Esophagus squamous epithelium (tissue), 4 donors: ENCODE measurements around the gene DHRS3.

Experiments
- POLR2A ChIP-seq, 4 donors: fragments of 450-650 bp; IDR thresholded peaks; one replicate each; pipeline ENCODE4 v1.6.1; 2017; ENCODE audit warnings: antibody characterized with exemption in 4 of 4, mild to moderate bottlenecking in 4 of 4, moderate library complexity in 3 of 4
- TF ChIP-seq, protein P1 (sequence below), 6 experiments: fragments of 450-650 bp in 4 of 6; fragments of 200-600 bp in 2 of 6; sonication (generic) in 2 of 6; IDR thresholded peaks; one replicate each; pipeline ENCODE4 v1.5.1; 2016 to 2019; ENCODE audit warnings: antibody characterized with exemption in 6 of 6, mild to moderate bottlenecking in 4 of 6, moderate library complexity in 4 of 6

DNA sequence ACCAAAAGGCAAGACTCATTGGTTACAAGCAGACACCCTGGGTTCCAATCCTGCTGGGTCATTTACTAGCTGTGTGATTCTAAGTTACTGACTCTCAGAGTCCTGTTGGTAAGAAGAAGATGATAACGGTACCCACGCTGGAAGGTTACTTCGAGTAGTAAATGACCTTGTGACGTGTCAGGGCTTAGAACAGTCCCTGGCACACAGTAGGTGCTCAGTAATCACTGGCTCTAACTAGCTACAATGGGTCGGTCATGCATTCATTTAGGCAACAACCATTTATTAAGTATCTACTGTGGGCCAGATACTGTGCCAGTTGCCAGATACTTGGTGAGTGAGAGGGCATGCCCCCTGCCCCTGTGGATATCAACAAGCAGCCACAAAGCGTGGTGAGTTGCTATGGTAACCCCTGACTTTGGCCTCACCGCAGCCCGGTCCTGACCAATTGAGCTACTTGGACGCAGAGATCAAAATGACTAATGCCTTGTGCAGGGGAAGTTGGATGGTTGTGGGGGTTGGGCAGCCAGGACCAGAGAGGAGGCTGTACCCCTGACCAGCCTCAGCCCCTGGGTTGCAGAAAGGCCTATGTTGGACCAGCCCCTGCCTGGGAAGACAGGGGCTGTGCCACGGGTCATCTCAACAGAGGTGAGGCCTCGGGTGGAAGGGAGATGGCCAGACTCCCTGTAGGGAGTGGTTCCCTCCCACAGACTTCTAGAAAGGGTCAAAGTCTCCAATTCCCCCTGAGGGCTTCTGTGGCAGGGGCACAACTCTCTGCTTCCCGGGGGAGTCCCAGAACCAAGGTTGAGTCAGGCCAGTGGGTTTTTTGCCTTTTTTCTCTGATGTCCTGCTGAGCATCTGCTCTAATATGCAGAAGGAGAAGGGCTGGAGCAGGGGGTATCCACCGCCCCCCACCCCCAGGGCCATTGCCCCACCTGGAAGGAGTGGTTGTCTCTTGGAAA is 16.0 kb downstream of the DHRS3 start:
- TF ChIP-seq, protein P1, sequence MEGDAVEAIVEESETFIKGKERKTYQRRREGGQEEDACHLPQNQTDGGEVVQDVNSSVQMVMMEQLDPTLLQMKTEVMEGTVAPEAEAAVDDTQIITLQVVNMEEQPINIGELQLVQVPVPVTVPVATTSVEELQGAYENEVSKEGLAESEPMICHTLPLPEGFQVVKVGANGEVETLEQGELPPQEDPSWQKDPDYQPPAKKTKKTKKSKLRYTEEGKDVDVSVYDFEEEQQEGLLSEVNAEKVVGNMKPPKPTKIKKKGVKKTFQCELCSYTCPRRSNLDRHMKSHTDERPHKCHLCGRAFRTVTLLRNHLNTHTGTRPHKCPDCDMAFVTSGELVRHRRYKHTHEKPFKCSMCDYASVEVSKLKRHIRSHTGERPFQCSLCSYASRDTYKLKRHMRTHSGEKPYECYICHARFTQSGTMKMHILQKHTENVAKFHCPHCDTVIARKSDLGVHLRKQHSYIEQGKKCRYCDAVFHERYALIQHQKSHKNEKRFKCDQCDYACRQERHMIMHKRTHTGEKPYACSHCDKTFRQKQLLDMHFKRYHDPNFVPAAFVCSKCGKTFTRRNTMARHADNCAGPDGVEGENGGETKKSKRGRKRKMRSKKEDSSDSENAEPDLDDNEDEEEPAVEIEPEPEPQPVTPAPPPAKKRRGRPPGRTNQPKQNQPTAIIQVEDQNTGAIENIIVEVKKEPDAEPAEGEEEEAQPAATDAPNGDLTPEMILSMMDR (IDR thresholded peaks at IDR 0.05): no peak
- no peak for TF ChIP-seq POLR2A (IDR thresholded peaks at IDR 0.05)
